HG03196 (cell line): Measurements from ENCODE around the gene CC2D2B.

Source experiments
- ATAC-seq: cut with Tn5 transposase; IDR thresholded peaks from one replicate; pipeline ENCODE4 v1.9.1; 2021; ENCODE audit not compliant: unreplicated experiment

CC2D2B gene

GRCh38 chr10:96073722-96074121, 165.9 kb downstream of the CC2D2B start:
- ATAC-seq = no peak

GRCh38 chr10:96074776-96075175, 167.0 kb downstream of the CC2D2B start:
- ATAC-seq = no peak

GRCh38 chr10:96075977-96076376, 168.2 kb downstream of the CC2D2B start:
- ATAC-seq = no peak

GRCh38 chr10:96077156-96077555, 169.4 kb downstream of the CC2D2B start:
- no peak for ATAC-seq

GRCh38 chr10:96082153-96082552, 174.4 kb downstream of the CC2D2B start:
- ATAC-seq = no peak
